H1 (cell line): ENCODE measurements around the gene SMTN. TPM values are rescaled to one million over a fixed set of nuclear protein-coding genes. Genes with fewer than 3 reads are reported as not detected.
A peak's percentile ranks its signal among the peaks of the same experiment; 100 is the strongest.

Experiments
- CTCF ChIA-PET: fragments of 300-600 bp; sonication (Branson Sonifier 250); formaldehyde crosslinking; loops from one replicate; lab custom pipeline; 2021; ENCODE audit not compliant: partially characterized antibody; lab: Charles Lee
- POLR2A ChIA-PET: fragments of 300-600 bp; sonication (Branson Sonifier 250); formaldehyde crosslinking; loops from one replicate; lab custom pipeline; 2021; ENCODE audit warnings: inconsistent platforms; ENCODE audit not compliant: partially characterized antibody; lab: Charles Lee
- DNase-seq, 2 experiments: peaks; one replicate each; pipeline versions ENCODE4 v3.0.0 to v3.0.0-alpha.2; 2010 to 2022; ENCODE audit warnings: low spot score in 2 of 2, low read depth in 1 of 2, mixed read lengths in 1 of 2
- FAIRE-seq: peaks from 2 replicates; lab custom pipeline; 2011; peaks lifted over from hg19 to GRCh38; lab: Jason Lieb, UNC
- H2AFZ ChIP-seq: 2 replicates; pipeline ENCODE4 v1.8.1; 2012; ENCODE audit warnings: low read length, inconsistent platforms
- H2AK5ac ChIP-seq: 2 replicates; pipeline ENCODE4 v1.6.1; 2013; ENCODE audit warnings: low read depth, low read length
- H2BK120ac ChIP-seq: replicated peaks from 2 replicates; pipeline ENCODE3; 2013; ENCODE audit warnings: low read depth, low read length, inconsistent platforms
- H2BK12ac ChIP-seq: 2 replicates; pipeline ENCODE4 v1.6.1; 2013; ENCODE audit warnings: low read depth, low read length
- H2BK15ac ChIP-seq: 2 replicates; pipeline ENCODE4 v1.6.1; 2013; ENCODE audit warnings: low read length
- H2BK20ac ChIP-seq: 2 replicates; pipeline ENCODE4 v1.6.1; 2013; ENCODE audit warnings: low read length
- H2BK5ac ChIP-seq: 2 replicates; pipeline ENCODE4 v1.6.1; 2013; ENCODE audit warnings: low read depth, low read length
- H3K14ac ChIP-seq: 2 replicates; pipeline ENCODE4 v1.6.1; 2013; ENCODE audit warnings: inconsistent platforms; ENCODE audit not compliant: insufficient read length
- H3K18ac ChIP-seq: 2 replicates; pipeline ENCODE4 v1.6.1; 2013; ENCODE audit warnings: low read length; ENCODE audit errors: extremely low read depth
- H3K23ac ChIP-seq: 2 replicates; pipeline ENCODE4 v1.6.1; 2013; ENCODE audit warnings: inconsistent platforms; ENCODE audit not compliant: insufficient read length
- H3K23me2 ChIP-seq: 2 replicates; pipeline ENCODE4 v1.6.1; 2013; ENCODE audit warnings: low read depth, low read length
- H3K27ac ChIP-seq: 2 replicates; pipeline ENCODE4 v1.6.1; 2011; ENCODE audit warnings: low read depth, low read length, inconsistent platforms
- H3K27me3 ChIP-seq, 4 experiments: replicated peaks in 1 of 4; 1 replicate in 1 of 4; 2 replicates in 3 of 4; pipeline versions ENCODE4 v1.6.1 to v1.8.1; 2011 to 2013; ENCODE audit warnings: low read length in 3 of 4, mild to moderate bottlenecking in 3 of 4, inconsistent platforms in 2 of 4, mixed read lengths in 2 of 4, moderate library complexity in 1 of 4; ENCODE audit not compliant: control insufficient read depth in 3 of 4, insufficient read depth in 3 of 4; ENCODE audit errors: extremely low read depth in 1 of 4
- H3K36me3 ChIP-seq, 4 experiments: 2 replicates each; pipeline versions ENCODE4 v1.6.1 to v1.8.1; 2011 to 2013; ENCODE audit warnings: mild to moderate bottlenecking in 4 of 4, low read length in 3 of 4, moderate library complexity in 2 of 4, control low read depth in 1 of 4, inconsistent platforms in 1 of 4; ENCODE audit not compliant: insufficient read depth in 4 of 4, control insufficient read depth in 2 of 4
- H3K4ac ChIP-seq: replicated peaks from 2 replicates; pipeline ENCODE3; 2013; ENCODE audit warnings: low read length, low read depth, mixed read lengths, inconsistent platforms; ENCODE audit not compliant: insufficient read length
- H3K4me1 ChIP-seq, 4 experiments: replicated peaks in 1 of 4; 1 replicate in 1 of 4; 2 replicates in 3 of 4; pipeline versions ENCODE4 v1.6.1 to v1.8.1; 2011 to 2013; ENCODE audit warnings: low read length in 3 of 4, inconsistent platforms in 2 of 4, mixed read lengths in 1 of 4; ENCODE audit not compliant: insufficient read depth in 4 of 4, control insufficient read depth in 3 of 4
- H3K4me2 ChIP-seq, 2 experiments: 2 replicates each; pipeline versions ENCODE4 v1.6.1 to v1.8.1; 2011 to 2013; ENCODE audit warnings: low read depth in 2 of 2, low read length in 2 of 2, control low read depth in 1 of 2, inconsistent platforms in 1 of 2, mild to moderate bottlenecking in 1 of 2; ENCODE audit not compliant: insufficient read depth in 1 of 2
- H3K4me3 ChIP-seq, 4 experiments: fragments of 200-600, 300-600 bp in 1 of 4; sonication (generic), shearing (Covaris generic), sonication (Bioruptor Twin) in 1 of 4; 2 replicates each; pipeline versions ENCODE4 v1.5.1 to v1.8.1; 2011 to 2016; ENCODE audit warnings: low read length in 4 of 4, low read depth in 3 of 4, control low read depth in 2 of 4, inconsistent platforms in 2 of 4, mild to moderate bottlenecking in 2 of 4, mixed read lengths in 1 of 4, moderate library complexity in 1 of 4; ENCODE audit not compliant: insufficient read depth in 2 of 4; ENCODE audit errors: extremely low read depth in 1 of 4
- H3K56ac ChIP-seq: replicated peaks from 2 replicates; pipeline ENCODE3; 2013; ENCODE audit warnings: low read depth, mild to moderate bottlenecking, mixed read lengths, low read length, inconsistent platforms; ENCODE audit not compliant: insufficient read length
- H3K79me1 ChIP-seq: 2 replicates; pipeline ENCODE4 v1.6.1; 2013; ENCODE audit warnings: low read depth, low read length, control low read depth
- H3K79me2 ChIP-seq, 2 experiments: 2 replicates each; pipeline versions ENCODE4 v1.6.1 to v1.8.1; 2012 to 2013; ENCODE audit warnings: low read length in 2 of 2, mild to moderate bottlenecking in 2 of 2, inconsistent platforms in 1 of 2; ENCODE audit not compliant: insufficient read depth in 2 of 2, control insufficient read depth in 1 of 2
- H3K9ac ChIP-seq, 4 experiments: replicated peaks in 1 of 4; 1 replicate in 1 of 4; 2 replicates in 3 of 4; pipeline versions ENCODE4 v1.6.1 to v1.8.1; 2011 to 2013; ENCODE audit warnings: low read depth in 3 of 4, low read length in 3 of 4, control low read depth in 2 of 4, mild to moderate bottlenecking in 2 of 4, moderate library complexity in 2 of 4, inconsistent platforms in 1 of 4; ENCODE audit errors: extremely low read depth in 1 of 4
- H3K9me3 ChIP-seq, 2 experiments: 2 replicates each; pipeline versions ENCODE4 v1.6.1 to v1.8.1; 2012 to 2013; ENCODE audit warnings: mild to moderate bottlenecking in 2 of 2, moderate library complexity in 2 of 2, control low read depth in 1 of 2, inconsistent platforms in 1 of 2, low read depth in 1 of 2, low read length in 1 of 2, mixed read lengths in 1 of 2; ENCODE audit not compliant: insufficient read depth in 2 of 2
- H4K20me1 ChIP-seq, 2 experiments: replicated peaks in 1 of 2; 2 replicates each; pipeline versions ENCODE3 to v1.8.1; 2011 to 2013; ENCODE audit warnings: inconsistent platforms in 2 of 2, low read length in 2 of 2, mild to moderate bottlenecking in 1 of 2; ENCODE audit not compliant: insufficient read depth in 2 of 2, control insufficient read depth in 1 of 2
- H4K5ac ChIP-seq: 2 replicates; pipeline ENCODE4 v1.6.1; 2013; ENCODE audit warnings: low read length, low read depth, mixed read lengths, inconsistent platforms; ENCODE audit not compliant: insufficient read length
- H4K8ac ChIP-seq: 2 replicates; pipeline ENCODE4 v1.8.0; 2013; ENCODE audit warnings: mild to moderate bottlenecking, moderate library complexity, low read length, inconsistent platforms; ENCODE audit not compliant: insufficient read depth; ENCODE audit errors: extremely low read depth
- H4K91ac ChIP-seq: replicated peaks from 2 replicates; pipeline ENCODE3; 2013; ENCODE audit warnings: low read length, mixed read lengths, inconsistent platforms; ENCODE audit not compliant: insufficient read length
- CBX5 ChIP-seq: fragments of 300-800, 300-1000 bp; sonication (generic); IDR thresholded peaks from 2 replicates; pipeline ENCODE4 v1.7.1; 2016; ENCODE audit warnings: antibody characterized with exemption, low read length, low read depth
- CEBPB ChIP-seq: IDR thresholded peaks from 2 replicates; pipeline ENCODE4 v1.6.1; 2012; ENCODE audit warnings: low read depth, low read length
- CHD2 ChIP-seq: IDR thresholded peaks from 2 replicates; pipeline ENCODE4 v1.6.1; 2012; ENCODE audit warnings: low read length, improper control_type of control experiment
- CREB1 ChIP-seq: IDR thresholded peaks from 2 replicates; pipeline ENCODE4 v1.6.1; 2012; ENCODE audit warnings: inconsistent platforms
- GTF2F1 ChIP-seq: IDR thresholded peaks from 2 replicates; pipeline ENCODE4 v1.6.1; 2012; ENCODE audit warnings: low read depth, low read length, improper control_type of control experiment, borderline replicate concordance
- RNF2 ChIP-seq: fragments of 200-900, 300-1000 bp; sonication (generic); IDR thresholded peaks from 2 replicates; pipeline ENCODE4 v1.7.1; 2016; ENCODE audit warnings: borderline replicate concordance, low read depth, mild to moderate bottlenecking, antibody characterized with exemption, low read length; ENCODE audit not compliant: poor library complexity, severe bottlenecking; ENCODE audit errors: missing control alignments
- SIX5 ChIP-seq: IDR thresholded peaks from 2 replicates; pipeline ENCODE4 v1.6.1; 2011; ENCODE audit warnings: mild to moderate bottlenecking, low read depth, low read length
- SP2 ChIP-seq: IDR thresholded peaks from 2 replicates; pipeline ENCODE4 v1.6.1; 2012; ENCODE audit warnings: mild to moderate bottlenecking, low read length, inconsistent platforms
- TCF12 ChIP-seq: IDR thresholded peaks from 2 replicates; pipeline ENCODE4 v1.6.1; 2011; ENCODE audit warnings: low read depth, mild to moderate bottlenecking, low read length
- WGBS, 2 experiments: shearing (Covaris generic) in 1 of 2; methylation state at CpG; one replicate each; pipeline versions ENCODE4 v1.1.6 to v1.1.7; 2013 to 2015; ENCODE audit warnings: low lambda C conversion rate in 2 of 2, mixed read lengths in 2 of 2, inconsistent platforms in 1 of 2, low coverage in 1 of 2, missing lambda C conversion rate in 1 of 2; ENCODE audit not compliant: insufficient replicate concordance in 2 of 2, insufficient coverage in 1 of 2, insufficient read length in 1 of 2; ENCODE audit errors: extremely low coverage in 1 of 2, missing lambda C conversion rate in 1 of 2; 5-methylcytosine and 5-hydroxymethylcytosine counted together
- polyA plus RNA-seq, 7 experiments: library from polyadenylated mRNA; depleted of rRNA in 3 of 7; stranded (reverse) in 5 of 7; unstranded in 2 of 7; fragments of >200 nt in 5 of 7; fragments of 200-250 nt in 2 of 7; gene quantifications; 1 replicate in 5 of 7; 2 replicates in 1 of 7; 4 replicates in 1 of 7; pipeline versions ENCODE4 v1.2.1 to v1.2.3, GENCODE V29; 2011 to 2013; ENCODE audit warnings: missing spikeins in 2 of 7, mixed read lengths in 2 of 7
- total RNA-seq: library from RNA; stranded (reverse); fragmentation: NEBNext Ultra II Directional; extraction: Animal tissue kit (Norgen Biotek cat#: 25700); gene quantifications from 2 replicates; pipeline ENCODE4 v1.2.1, GENCODE V29; 2021
- TF ChIP-seq, protein P1 (sequence below): IDR thresholded peaks from 2 replicates; pipeline ENCODE4 v1.6.1; 2012; ENCODE audit warnings: inconsistent platforms
- TF ChIP-seq, protein P2 (sequence below): IDR thresholded peaks from 2 replicates; pipeline ENCODE4 v1.6.1; 2012; ENCODE audit warnings: inconsistent platforms

The SMTN gene
- total and polyA plus RNA-seq, 2 of the 8 experiments (the other 6 are each of a cell fraction or from before 2014, with no cell fraction given) = 12.3 to 20.8 TPM

DNA sequence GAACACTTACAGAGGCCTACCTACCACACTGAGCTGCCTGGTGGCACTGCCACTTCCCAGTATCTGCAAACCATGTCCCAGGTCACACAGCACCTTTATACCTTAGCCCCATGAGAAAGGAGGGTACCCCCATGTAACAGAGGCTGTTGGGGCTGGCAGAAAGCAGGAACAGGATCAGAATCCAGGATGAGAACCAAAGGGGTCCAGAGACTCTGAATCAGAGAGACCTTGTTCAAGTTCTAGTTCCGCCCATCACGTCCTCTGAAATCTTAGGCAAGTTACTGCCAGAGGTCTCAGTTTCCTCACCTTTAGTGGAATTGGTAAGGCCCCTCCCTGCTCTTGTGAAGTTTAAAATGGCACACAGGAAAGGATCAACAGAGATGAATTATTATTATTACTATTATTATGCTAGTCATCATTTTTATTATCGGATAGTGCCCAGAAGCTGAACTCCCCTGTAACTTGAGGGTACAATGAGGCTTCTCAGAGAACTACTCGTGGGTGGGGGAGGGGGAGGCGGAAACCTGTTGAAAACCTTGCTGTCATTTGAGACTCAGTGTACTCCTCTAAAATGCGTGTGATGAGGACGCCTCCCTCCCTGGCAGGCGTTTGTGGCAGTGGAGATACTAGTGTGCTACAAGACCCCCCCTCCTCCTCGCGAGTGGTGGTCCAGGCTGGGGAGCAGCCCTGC is 17.0 kb downstream of the SMTN start:
- H3K79me2 ChIP-seq = no peaks in the 10 kb centered on the region
- peaks cover 5 to 15% (median 11%) of the 10 kb centered on the region in 4 experiments for H3K4me1 ChIP-seq
- no peak overlapping the region for H2BK5ac ChIP-seq
- H3K79me1 ChIP-seq = no peaks in the 10 kb centered on the region
- no peak overlapping the region; the same call in none of the 2 replicates for H3K18ac ChIP-seq
- FAIRE-seq (no peak), DNase-seq (no peak)
- H3K14ac ChIP-seq = no peak overlapping the region
- no peak overlapping the region for H3K9ac ChIP-seq
- H4K5ac ChIP-seq = no peak overlapping the region
- no peaks in the 10 kb centered on the region for H3K27me3 ChIP-seq
- no peak overlapping the region for H4K91ac ChIP-seq
- ChIA-PET POLR2A (interaction anchor here (0.5 to 5.1 kb wide), 8 partner anchors 11 to 129 kb away, joined by 3 to 57 read pairs (median 6); partner anchors contain the start of genes MORC2, PLA2G3, SMTN and TUG1), CTCF (interaction anchor here (0.9 to 16.8 kb wide), 7 partner anchors 8 to 95 kb away, joined by 3 to 207 read pairs (median 7); partner anchors contain the start of genes PLA2G3, SELENOM and SMTN)
- no peaks in the 10 kb centered on the region for H4K20me1 ChIP-seq
- H2AFZ ChIP-seq = no peak overlapping the region
- no peak overlapping the region; the same call in 1 of the 2 replicates for H2BK12ac ChIP-seq
- peak overlapping the region; percentile 59 to 69 for H3K4me2 ChIP-seq
- no peak overlapping the region for H3K27ac ChIP-seq
- no peak overlapping the region for H2BK15ac ChIP-seq
- no peak overlapping the region for H3K23ac ChIP-seq
- peaks cover 4% of the 10 kb centered on the region; the same call in 1 of the 2 replicates for H3K23me2 ChIP-seq
- TF ChIP-seq CEBPB (no peak), GTF2F1 (no peak), SP2 (no peak), SIX5 (no peak), RNF2 (no peak), CHD2 (no peak), TCF12 (no peak), CBX5 (no peak), CREB1 (no peak)
- TF ChIP-seq, protein P1, sequence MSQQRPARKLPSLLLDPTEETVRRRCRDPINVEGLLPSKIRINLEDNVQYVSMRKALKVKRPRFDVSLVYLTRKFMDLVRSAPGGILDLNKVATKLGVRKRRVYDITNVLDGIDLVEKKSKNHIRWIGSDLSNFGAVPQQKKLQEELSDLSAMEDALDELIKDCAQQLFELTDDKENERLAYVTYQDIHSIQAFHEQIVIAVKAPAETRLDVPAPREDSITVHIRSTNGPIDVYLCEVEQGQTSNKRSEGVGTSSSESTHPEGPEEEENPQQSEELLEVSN = no peak
- TF ChIP-seq, protein P2, sequence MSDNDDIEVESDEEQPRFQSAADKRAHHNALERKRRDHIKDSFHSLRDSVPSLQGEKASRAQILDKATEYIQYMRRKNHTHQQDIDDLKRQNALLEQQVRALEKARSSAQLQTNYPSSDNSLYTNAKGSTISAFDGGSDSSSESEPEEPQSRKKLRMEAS = no peak
- 77% methylated on average over 5 of the region's 10 CpGs; no CpG with 5 or more reads in 1 of the 2 experiments for WGBS, 2 experiments
- peak overlapping the region; percentile 21 for H3K4ac ChIP-seq
- H3K36me3 ChIP-seq = no peaks in the 10 kb centered on the region
- H2BK20ac ChIP-seq = no peak overlapping the region
- H2BK120ac ChIP-seq = no peak overlapping the region
- H3K4me3 ChIP-seq = peak overlapping the region; percentile 8 to 50 (median 18); a peak in 5 of 8 replicates
- H3K56ac ChIP-seq = peak overlapping the region; percentile 37
- no peaks in the 10 kb centered on the region for H3K9me3 ChIP-seq
- no peak overlapping the region for H2AK5ac ChIP-seq
- peak overlapping the region; percentile 41; the same call in 1 of the 2 replicates for H4K8ac ChIP-seq
